GM23338 (cell line): ENCODE measurements around the gene NMD3. TPM values are rescaled to one million over a fixed set of nuclear protein-coding genes. Genes with fewer than 3 reads are reported as not detected.

Experiments used
- ATAC-seq: fragments of 200-7000 bp; cut with Tn5 transposase; 3 replicates; pipeline ENCODE4 v1.9.1; 2020
- DNase-seq: peaks from one replicate; pipeline ENCODE4 v3.0.0-alpha.2; 2015; ENCODE audit warnings: low spot score
- H2AFZ ChIP-seq: fragments of 200-600 bp; sonication (generic); 2 replicates; pipeline ENCODE4 v1.8.0; 2016; ENCODE audit warnings: antibody characterized with exemption, mild to moderate bottlenecking, moderate library complexity
- H3F3A ChIP-seq: fragments of 200-600 bp; sonication (generic); replicated peaks from 2 replicates; pipeline ENCODE4 v1.8.0; 2017; ENCODE audit warnings: antibody characterized with exemption, mixed run types, low read depth
- H3K27ac ChIP-seq: fragments of 200-600 bp; sonication (generic); 2 replicates; pipeline ENCODE4 v1.6.1; 2016; ENCODE audit warnings: low read depth
- H3K27me3 ChIP-seq: fragments of 200-600 bp; sonication (generic); 2 replicates; pipeline ENCODE4 v1.8.0; 2016; ENCODE audit warnings: mild to moderate bottlenecking, mixed run types, moderate library complexity; ENCODE audit not compliant: insufficient read depth
- H3K36me3 ChIP-seq: fragments of 200-600 bp; sonication (generic); 2 replicates; pipeline ENCODE4 v1.8.0; 2016; ENCODE audit warnings: mild to moderate bottlenecking; ENCODE audit not compliant: insufficient read depth
- H3K4me1 ChIP-seq: fragments of 200-600 bp; sonication (generic); 2 replicates; pipeline ENCODE4 v1.8.0; 2016; ENCODE audit warnings: mild to moderate bottlenecking, moderate library complexity; ENCODE audit not compliant: insufficient read depth
- H3K4me2 ChIP-seq: fragments of 200-600 bp; sonication (generic); 2 replicates; pipeline ENCODE4 v1.7.1; 2017; ENCODE audit warnings: mixed run types
- H3K4me3 ChIP-seq: fragments of 200-600 bp; sonication (generic); 2 replicates; pipeline ENCODE4 v1.6.1; 2016; ENCODE audit warnings: mixed run types
- H3K79me2 ChIP-seq: fragments of 200-600 bp; sonication (generic); replicated peaks from 2 replicates; pipeline ENCODE4 v1.8.0; 2017; ENCODE audit warnings: mild to moderate bottlenecking; ENCODE audit not compliant: insufficient read depth
- H3K9me2 ChIP-seq: fragments of 200-600 bp; sonication (generic); 2 replicates; pipeline ENCODE4 v1.8.0; 2017; ENCODE audit not compliant: insufficient read depth
- H4K20me1 ChIP-seq: fragments of 200-600 bp; sonication (generic); replicated peaks from 2 replicates; pipeline ENCODE4 v1.8.0; 2017; ENCODE audit warnings: mild to moderate bottlenecking; ENCODE audit not compliant: insufficient read depth
- H3K27ac Mint-ChIP-seq: 2 replicates; pipeline ENCODE4 v1.8.0; 2020; ENCODE audit warnings: inconsistent platforms, mild to moderate bottlenecking, moderate library complexity, mixed read lengths
- H3K27me3 Mint-ChIP-seq: 3 replicates; pipeline ENCODE4 v1.8.0; 2022; ENCODE audit warnings: low read depth, mild to moderate bottlenecking, moderate library complexity, mixed read lengths, inconsistent platforms; ENCODE audit not compliant: insufficient read depth, poor library complexity
- H3K36me3 Mint-ChIP-seq: 3 replicates; pipeline ENCODE4 v1.8.0; 2021; ENCODE audit warnings: low read depth, mild to moderate bottlenecking, inconsistent platforms, moderate library complexity, mixed read lengths
- H3K4me1 Mint-ChIP-seq: 3 replicates; pipeline ENCODE4 v1.8.0; 2020; ENCODE audit warnings: mild to moderate bottlenecking, inconsistent platforms, mixed read lengths
- H3K4me3 Mint-ChIP-seq: 3 replicates; pipeline ENCODE4 v1.8.0; 2021; ENCODE audit warnings: moderate library complexity, mild to moderate bottlenecking, inconsistent platforms, mixed read lengths
- H3K9me3 Mint-ChIP-seq: 3 replicates; pipeline ENCODE4 v1.8.0; 2020; ENCODE audit warnings: moderate library complexity, mild to moderate bottlenecking, inconsistent platforms, mixed read lengths
- CREB1 ChIP-seq: fragments of 250-450 bp; sonication (Bioruptor Pico); IDR thresholded peaks from 2 replicates; pipeline ENCODE4 v1.5.0; 2020; ENCODE audit warnings: low read depth, mild to moderate bottlenecking, moderate library complexity
- CTCF ChIP-seq, 2 experiments: fragments of 200-600 bp in 1 of 2; sonication (generic) in 1 of 2; conservative IDR thresholded peaks; 2 replicates each; pipeline versions ENCODE4 v1.5.1 to v1.6.1; 2016 to 2017; ENCODE audit warnings: antibody characterized with exemption in 2 of 2, low read depth in 2 of 2, mild to moderate bottlenecking in 2 of 2, moderate library complexity in 1 of 2
- ETS1 ChIP-seq: IDR thresholded peaks from 2 replicates; pipeline ENCODE4 v1.6.1; 2016; ENCODE audit warnings: antibody characterized with exemption
- EZH2 ChIP-seq: fragments of 200-600 bp; sonication (generic); IDR thresholded peaks from one replicate; pipeline ENCODE4 v1.8.0; 2017; ENCODE audit warnings: antibody characterized with exemption, mild to moderate bottlenecking, low read depth; ENCODE audit not compliant: unreplicated experiment
- JUNB ChIP-seq: IDR thresholded peaks from one replicate; pipeline ENCODE4 v1.6.1; 2016; ENCODE audit warnings: antibody characterized with exemption; ENCODE audit not compliant: unreplicated experiment
- NANOG ChIP-seq: IDR thresholded peaks from 2 replicates; pipeline ENCODE4 v1.6.1; 2016; ENCODE audit warnings: antibody characterized with exemption, borderline replicate concordance
- POLR2AphosphoS5 ChIP-seq: IDR thresholded peaks from 2 replicates; pipeline ENCODE4 v1.6.1; 2016; ENCODE audit warnings: antibody characterized with exemption, low read depth
- STAT1 ChIP-seq: IDR thresholded peaks from one replicate; pipeline ENCODE4 v1.6.1; 2016; ENCODE audit warnings: antibody characterized with exemption; ENCODE audit not compliant: unreplicated experiment
- ZNF114 ChIP-seq: fragments of 250-450 bp; sonication (Bioruptor Pico); IDR thresholded peaks from 2 replicates; pipeline ENCODE4 v1.5.0; 2020; ENCODE audit warnings: mild to moderate bottlenecking, moderate library complexity
- ZNF331 ChIP-seq: fragments of 250-450 bp; sonication (Bioruptor Pico); IDR thresholded peaks from 2 replicates; pipeline ENCODE4 v1.5.0; 2020; ENCODE audit warnings: low read depth, mild to moderate bottlenecking, moderate library complexity
- ZNF462 ChIP-seq: fragments of 250-450 bp; sonication (Bioruptor Pico); IDR thresholded peaks from 2 replicates; pipeline ENCODE4 v1.5.0; 2020; ENCODE audit warnings: mild to moderate bottlenecking, moderate library complexity
- polyA plus RNA-seq: library from polyadenylated mRNA; unstranded; fragments of >200 nt; fragmentation: Nextera tagmentation; extraction: Ambion mirVana; gene quantifications from 2 replicates; pipeline ENCODE4 v1.2.1, GENCODE V29; 2016
- total RNA-seq: library from RNA; depleted of rRNA; stranded (reverse); fragments of >200 nt; shearing (Covaris generic); gene quantifications from 2 replicates; pipeline ENCODE4 v1.2.3, GENCODE V29; 2014

NMD3 gene
- total and polyA plus RNA-seq, 2 experiments from 2014 or later, result 27.3 to 67.4 TPM

GRCh38 chr3:161250116-161250515, 29.0 kb downstream of the NMD3 start (continued):
- no peak for TF ChIP-seq ZNF462 (CRISPR knock-in tag)
- TF ChIP-seq ZNF331, result no peak
- no peak for TF ChIP-seq ZNF114 (CRISPR knock-in tag)
- no peak for TF ChIP-seq CREB1 (CRISPR knock-in tag)
- TF ChIP-seq JUNB, result no peak
- no peak for TF ChIP-seq STAT1

GRCh38 chr3:161251716-161252115, 30.6 kb downstream of the NMD3 start:
- Histone ChIP-seq H2AFZ (no peak overlapping the region), H4K20me1 (no peaks in the 10 kb centered on the region), H3K4me2 (no peak overlapping the region), H3K4me1 (no peaks in the 10 kb centered on the region), H3K9me2 (no peaks in the 10 kb centered on the region), H3K36me3 (peaks cover 37% of the 10 kb centered on the region), H3K4me3 (no peak overlapping the region), H3K27ac (no peak overlapping the region), H3K79me2 (no peaks in the 10 kb centered on the region), H3F3A (no peaks in the 10 kb centered on the region), H3K27me3 (no peaks in the 10 kb centered on the region)
- H3K36me3 Mint-ChIP-seq, result peaks cover 51% of the 10 kb centered on the region
- DNase-seq (no peak), ATAC-seq (no peak)
- no peaks in the 10 kb centered on the region for H3K9me3 Mint-ChIP-seq
- no peaks in the 10 kb centered on the region for H3K4me1 Mint-ChIP-seq
- H3K4me3 Mint-ChIP-seq, result no peak overlapping the region
- no peak overlapping the region for H3K27ac Mint-ChIP-seq
- peaks cover 1% of the 10 kb centered on the region for H3K27me3 Mint-ChIP-seq
- no peak for TF ChIP-seq NANOG
- TF ChIP-seq JUNB, result no peak
- no peak for TF ChIP-seq CTCF (conservative IDR thresholded peaks at IDR 0.05; ENCODE audit: low read depth in 2 of 2)
- no peak for TF ChIP-seq EZH2
- TF ChIP-seq STAT1, result no peak
- TF ChIP-seq CREB1 (CRISPR knock-in tag), result no peak
- TF ChIP-seq ETS1, result no peak
- no peak for TF ChIP-seq POLR2AphosphoS5
